Natural killer cell (primary cell): ENCODE measurements around the gene ATF5. TPM values are rescaled to one million over a fixed set of nuclear protein-coding genes. Genes with fewer than 3 reads are reported as not detected.

ENCODE experiments used
- ATAC-seq, 3 donors: fragments of 150-1000 bp in 2 of 3; fragments of 200-7000 bp in 1 of 3; cut with Tn5 transposase; 1 replicate in 1 of 3; 2 replicates in 2 of 3; pipeline ENCODE4 v1.10.0; 2021; ENCODE audit warnings: mild to moderate bottlenecking in 2 of 3, moderate library complexity in 2 of 3
- DNase-seq, 2 donors: peaks; one replicate each; pipeline versions ENCODE4 v3.0.0 to v3.0.0-alpha.2; 2013 to 2021; ENCODE audit warnings: mixed read lengths in 1 of 2
- H3K27ac ChIP-seq: one replicate; pipeline ENCODE4 v1.5.1; 2013; ENCODE audit warnings: mild to moderate bottlenecking, low read length
- H3K27me3 ChIP-seq: one replicate; pipeline ENCODE4 v1.6.1; 2013; ENCODE audit warnings: low read length; ENCODE audit not compliant: control insufficient read depth, insufficient read depth
- H3K36me3 ChIP-seq: one replicate; pipeline ENCODE4 v1.6.1; 2013; ENCODE audit warnings: low read length; ENCODE audit not compliant: control insufficient read depth, insufficient read depth
- H3K4me1 ChIP-seq: one replicate; pipeline ENCODE4 v1.6.1; 2013; ENCODE audit warnings: low read length; ENCODE audit not compliant: control insufficient read depth, insufficient read depth
- H3K4me3 ChIP-seq: one replicate; pipeline ENCODE4 v1.5.1; 2013; ENCODE audit warnings: low read length
- H3K9me3 ChIP-seq: one replicate; pipeline ENCODE4 v1.6.1; 2013; ENCODE audit warnings: low read length; ENCODE audit not compliant: control insufficient read depth, insufficient read depth
- H3K27ac Mint-ChIP-seq, 2 donors: one replicate each; pipeline ENCODE4 v1.8.0; 2022; ENCODE audit warnings: mild to moderate bottlenecking in 2 of 2, mixed read lengths in 2 of 2, moderate library complexity in 1 of 2
- H3K27me3 Mint-ChIP-seq, 2 donors: one replicate each; pipeline ENCODE4 v1.8.0; 2022; ENCODE audit warnings: low read depth in 2 of 2, mixed read lengths in 2 of 2
- H3K36me3 Mint-ChIP-seq: one replicate; pipeline ENCODE4 v1.8.0; 2022; ENCODE audit warnings: mixed read lengths
- H3K4me1 Mint-ChIP-seq, 2 donors: one replicate each; pipeline ENCODE4 v1.8.0; 2022; ENCODE audit warnings: mixed read lengths in 2 of 2
- H3K4me3 Mint-ChIP-seq: one replicate; pipeline ENCODE4 v1.8.0; 2022; ENCODE audit warnings: mild to moderate bottlenecking, moderate library complexity, mixed read lengths
- H3K9me3 Mint-ChIP-seq, 2 donors: one replicate each; pipeline ENCODE4 v1.8.0; 2022; ENCODE audit warnings: mixed read lengths in 2 of 2
- CTCF ChIP-seq: fragments of 200-600 bp; IDR thresholded peaks from one replicate; pipeline ENCODE4 v1.8.0; 2022; ENCODE audit warnings: antibody characterized with exemption
- WGBS: methylation state at CpG from one replicate; pipeline ENCODE4 v1.1.7; 2013; ENCODE audit warnings: missing lambda C conversion rate; ENCODE audit not compliant: insufficient coverage; 5-methylcytosine and 5-hydroxymethylcytosine counted together
- intact Hi-C: fragments of 100-400 bp; cut with micrococcal nuclease; formaldehyde crosslinking; loops from one replicate; pipeline ENCODE4 v1.14.2; 2022
- total RNA-seq, 4 donors: library from RNA; stranded (reverse); fragments of 120-200 nt in 1 of 4; gene quantifications; one replicate each; pipeline versions ENCODE4 v1.2.3 to v1.2.4, GENCODE V29; 2013 to 2022

ATF5 gene
- total RNA-seq, 3 donors from 2014 or later (not counting 1 experiment from before 2014, with no cell fraction given) = 11.7 to 15.4 (median 14.2) TPM

- Mint-ChIP-seq H3K36me3 (no peaks in the 10 kb centered on the region), H3K9me3 (peaks cover 0 to 5% of the 10 kb centered on the region in 2 donors), H3K27ac (peak overlapping the region; percentile 10 to 65), H3K4me3 (peak overlapping the region; percentile 73), H3K4me1 (peaks cover 57 to 62% of the 10 kb centered on the region in 2 donors), H3K27me3 (no peaks in the 10 kb centered on the region)
- no peaks in the 10 kb centered on the region for H3K9me3 ChIP-seq
- no peaks in the 10 kb centered on the region for H3K36me3 ChIP-seq
- H3K27me3 ChIP-seq = no peaks in the 10 kb centered on the region
- H3K27ac ChIP-seq = no peak overlapping the region
- WGBS = 33% methylated on average over 25 of the region's 25 CpGs
- no peak for TF ChIP-seq CTCF
- no peak overlapping the region for H3K4me3 ChIP-seq
- intact Hi-C loops = loop anchor here (5.0 to 10.0 kb wide), 2 partner anchors 95 to 152 kb away; partner anchors contain the start of genes VRK3 and ZNF473
- DNase-seq (peak; percentile 60 to 72), ATAC-seq (peak in 1 of 3 donors; percentile 21)
- peaks cover 58% of the 10 kb centered on the region for H3K4me1 ChIP-seq
Measured at GRCh38 chr19:49932731-49933131, 3.7 kb downstream of the ATF5 start.

GRCh38 chr19:49933643-49934042 is 4.6 kb downstream of the ATF5 start:
- peak overlapping the region; percentile 73 for H3K4me3 Mint-ChIP-seq
- no peak for TF ChIP-seq CTCF
- peaks cover 48 to 53% of the 10 kb centered on the region in 2 donors for H3K4me1 Mint-ChIP-seq
- ATAC-seq = no peak
- Histone ChIP-seq H3K4me3 (no peak overlapping the region), H3K27me3 (no peaks in the 10 kb centered on the region), H3K4me1 (peaks cover 54% of the 10 kb centered on the region), H3K9me3 (no peaks in the 10 kb centered on the region), H3K36me3 (no peaks in the 10 kb centered on the region), H3K27ac (no peak overlapping the region)
- H3K9me3 Mint-ChIP-seq = peaks cover 0 to 5% of the 10 kb centered on the region in 2 donors
- intact Hi-C loops = loop anchor here (5.0 to 10.0 kb wide), 2 partner anchors 94 to 151 kb away; partner anchors contain the start of genes VRK3 and ZNF473
- no peaks in the 10 kb centered on the region for H3K36me3 Mint-ChIP-seq
- no peaks in the 10 kb centered on the region for H3K27me3 Mint-ChIP-seq
- H3K27ac Mint-ChIP-seq = peak overlapping the region; percentile 10 to 65
- WGBS = 85% methylated on average over 8 of the region's 8 CpGs
- no peak for DNase-seq

GRCh38 chr19:49936549-49936948 is 7.5 kb downstream of the ATF5 start:
- no peak for TF ChIP-seq CTCF
- no peak overlapping the region for H3K27ac ChIP-seq
- no peak overlapping the region for H3K4me3 ChIP-seq
- intact Hi-C loops = loop anchor here (10.0 kb wide), 1 partner anchor 148 kb away; no protein-coding TSS in a partner anchor
- Mint-ChIP-seq H3K9me3 (peaks cover 0 to 3% of the 10 kb centered on the region in 2 donors), H3K27me3 (peaks cover 2 to 6% of the 10 kb centered on the region in 2 donors), H3K27ac (no peak overlapping the region), H3K4me1 (peaks cover 30 to 35% of the 10 kb centered on the region in 2 donors), H3K36me3 (no peaks in the 10 kb centered on the region), H3K4me3 (no peak overlapping the region)
- H3K27me3 ChIP-seq = no peaks in the 10 kb centered on the region
- 76% methylated on average over 5 of the region's 5 CpGs for WGBS
- DNase-seq = no peak
- no peaks in the 10 kb centered on the region for H3K36me3 ChIP-seq
- ATAC-seq = no peak
- H3K4me1 ChIP-seq = peaks cover 30% of the 10 kb centered on the region
- no peaks in the 10 kb centered on the region for H3K9me3 ChIP-seq
